Thyroid gland (tissue), 4 donors: Measurements from ENCODE around the gene EPOP. TPM values are rescaled to one million over a fixed set of nuclear protein-coding genes. Genes with fewer than 3 reads are reported as not detected.

ENCODE experiments used
- DNase-seq, 2 donors: peaks; one replicate each; pipeline ENCODE4 v3.0.0-alpha.2; 2019
- H3K27ac ChIP-seq, 3 donors: fragments of 200-600 bp; sonication (generic); 1 replicate in 2 of 3; 2 replicates in 1 of 3; pipeline ENCODE4 v1.5.1; 2016 to 2019; ENCODE audit warnings: mild to moderate bottlenecking in 1 of 3, moderate library complexity in 1 of 3
- H3K27me3 ChIP-seq: fragments of 200-600 bp; sonication (generic); one replicate; pipeline ENCODE4 v1.5.1; 2019
- H3K36me3 ChIP-seq, 2 donors: fragments of 200-600 bp; sonication (generic); one replicate each; pipeline ENCODE4 v1.5.1; 2016 to 2019
- H3K4me1 ChIP-seq, 2 donors: fragments of 200-600 bp; sonication (generic); one replicate each; pipeline ENCODE4 v1.5.1; 2017 to 2019
- H3K4me3 ChIP-seq, 3 donors: fragments of 200-600 bp; sonication (generic); replicated peaks in 1 of 3; 1 replicate in 2 of 3; 2 replicates in 1 of 3; pipeline ENCODE4 v1.5.1; 2016; ENCODE audit warnings: mild to moderate bottlenecking in 1 of 3
- H3K9me3 ChIP-seq: fragments of 200-600 bp; sonication (generic); one replicate; pipeline ENCODE4 v1.5.1; 2017
- CTCF ChIP-seq, 6 experiments: fragments of 200-600 bp in 3 of 6; fragments of 450-650 bp in 3 of 6; sonication (generic) in 3 of 6; IDR thresholded peaks; one replicate each; pipeline ENCODE4 v1.5.1; 2016 to 2019; ENCODE audit warnings: antibody characterized with exemption in 6 of 6, mild to moderate bottlenecking in 2 of 6, inconsistent platforms in 1 of 6, moderate library complexity in 1 of 6
- POLR2A ChIP-seq, 2 donors: fragments of 450-650 bp; IDR thresholded peaks; one replicate each; pipeline ENCODE4 v1.6.1; 2017; ENCODE audit warnings: antibody characterized with exemption in 2 of 2, mild to moderate bottlenecking in 2 of 2, moderate library complexity in 1 of 2
- WGBS, 2 donors: methylation state at CpG; one replicate each; pipeline ENCODE4 v1.1.5; 2017; 5-methylcytosine and 5-hydroxymethylcytosine counted together
- intact Hi-C: fragments of 100-400 bp; cut with DNase I; formaldehyde crosslinking; loops from one replicate; pipeline ENCODE4 v1.15.1; 2023
- total RNA-seq, 4 donors: library from RNA; depleted of rRNA; stranded (reverse); fragments of >200 nt; gene quantifications; one replicate each; pipeline ENCODE4 v1.2.3, GENCODE V29; 2016

EPOP gene
- total RNA-seq, 4 donors from 2014 or later: 0.20 to 1.8 (median 0.41) TPM

DNA sequence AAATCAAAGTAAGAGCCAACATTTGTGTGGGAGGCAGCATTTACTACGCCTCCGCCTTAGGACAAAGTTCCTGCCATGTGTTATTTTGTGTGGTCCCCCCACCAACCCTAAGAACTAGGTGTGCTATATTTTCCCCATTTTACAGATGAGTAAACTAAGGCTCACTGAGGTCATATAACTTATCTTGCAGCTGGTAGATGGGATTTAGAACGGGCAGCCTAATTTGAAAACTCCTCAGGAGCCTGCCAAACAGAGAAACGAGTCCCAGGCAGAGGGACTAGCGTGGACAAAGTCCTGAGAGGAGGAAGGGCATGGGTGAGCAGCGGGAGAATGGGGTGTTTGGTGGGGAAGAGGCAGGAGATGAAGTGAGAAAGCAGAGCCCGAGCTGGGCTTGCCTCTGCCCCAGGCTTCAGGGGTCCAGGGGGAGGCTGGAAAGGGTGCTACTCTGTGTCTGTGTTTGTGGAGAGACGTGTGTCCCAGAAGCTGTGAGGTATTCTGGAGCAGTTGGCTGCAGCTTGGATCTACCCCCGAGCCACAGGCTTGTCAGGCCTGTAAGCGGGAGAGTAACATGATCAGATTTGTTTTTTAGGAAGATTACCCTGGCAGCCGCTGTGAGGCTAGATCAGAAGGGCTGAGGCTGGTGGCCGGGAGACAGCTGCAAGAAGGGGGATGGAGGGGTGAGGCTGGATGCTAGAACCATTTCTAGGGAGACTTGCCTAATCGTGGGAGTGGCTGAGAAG lies 35.3 kb upstream of the EPOP start:
- H3K36me3 ChIP-seq: peaks cover 19 to 41% of the 10 kb centered on the region in 2 donors
- intact Hi-C loops: no loop called here
- H3K4me1 ChIP-seq: peaks cover 8 to 14% of the 10 kb centered on the region in 2 donors
- no peaks in the 10 kb centered on the region for H3K27me3 ChIP-seq
- no peaks in the 10 kb centered on the region for H3K9me3 ChIP-seq
- TF ChIP-seq CTCF (IDR thresholded peaks at IDR 0.05) (no peak), POLR2A (IDR thresholded peaks at IDR 0.05) (no peak)
- 85 to 89% methylated on average over 13 of the region's 13 CpGs for WGBS, 2 donors
- no peak overlapping the region for H3K27ac ChIP-seq
- DNase-seq: no peak
- no peak overlapping the region for H3K4me3 ChIP-seq

DNA sequence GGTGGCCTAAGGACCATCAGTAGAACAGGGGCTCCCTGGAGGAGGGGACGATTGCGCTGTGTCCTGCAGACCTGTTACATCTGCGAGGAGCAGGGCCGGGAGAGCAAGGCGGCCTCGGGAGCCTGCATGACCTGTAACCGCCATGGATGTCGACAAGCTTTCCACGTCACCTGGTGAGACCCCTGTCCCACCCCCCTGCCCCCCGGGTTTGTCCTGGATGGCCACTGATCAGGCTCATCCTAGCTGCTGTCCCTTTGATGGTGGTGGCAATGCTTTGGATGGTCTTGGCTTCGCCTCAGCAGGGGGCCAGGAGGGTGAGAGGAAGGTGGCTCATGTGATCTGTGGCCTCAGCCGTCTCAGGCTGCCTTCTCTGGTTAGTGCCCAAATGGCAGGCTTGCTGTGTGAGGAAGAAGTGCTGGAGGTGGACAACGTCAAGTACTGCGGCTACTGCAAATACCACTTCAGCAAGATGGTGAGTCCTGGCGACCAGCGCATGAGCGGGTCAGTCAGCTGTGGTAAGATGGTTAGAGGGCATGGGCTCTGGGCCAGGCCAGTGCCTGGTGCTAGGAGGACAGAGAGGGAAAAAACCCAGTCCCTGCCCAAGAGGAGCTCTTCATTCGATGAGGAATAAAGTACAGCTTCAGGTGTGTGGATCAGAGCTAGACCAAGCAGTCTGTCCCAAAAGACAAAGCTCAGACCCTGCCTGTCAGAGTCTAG lies 34.5 kb upstream of the EPOP start:
- WGBS, 2 donors: 54 to 72% methylated on average over 10 to 12 of the region's 18 CpGs

DNA sequence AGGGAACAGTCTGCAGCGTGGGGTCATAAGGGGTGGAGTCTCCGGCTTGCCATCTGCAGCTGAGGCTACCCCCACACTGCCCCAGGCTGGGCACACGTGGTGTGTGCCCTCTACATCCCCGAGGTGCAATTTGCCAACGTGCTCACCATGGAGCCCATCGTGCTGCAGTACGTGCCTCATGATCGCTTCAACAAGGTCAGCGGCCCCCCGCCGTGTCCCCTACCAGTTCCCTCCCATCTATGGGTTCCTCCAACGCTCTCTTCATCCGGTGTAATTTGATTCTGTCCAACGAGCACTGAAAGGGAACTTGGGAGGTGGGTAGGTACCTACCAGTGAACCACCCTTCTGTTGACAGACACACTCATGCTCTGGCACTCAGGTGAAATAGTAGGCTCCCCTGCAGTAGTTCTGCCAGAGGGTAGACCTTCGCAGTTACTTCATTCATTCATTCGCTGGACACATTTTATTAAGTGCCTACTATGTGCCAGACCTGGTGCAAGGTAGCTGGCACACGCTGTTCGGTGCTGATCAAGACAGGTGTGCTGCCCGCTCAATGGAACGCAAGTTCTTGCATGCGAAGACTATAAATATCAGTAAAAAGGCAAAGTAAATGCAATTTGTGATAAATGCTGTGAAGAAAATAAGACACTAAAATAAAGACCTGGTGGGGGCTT lies 33.1 kb upstream of the EPOP start:
- Histone ChIP-seq H3K4me3 (no peak overlapping the region), H3K27ac (no peak overlapping the region), H3K27me3 (no peaks in the 10 kb centered on the region), H3K36me3 (peaks cover 15 to 25% of the 10 kb centered on the region in 2 donors), H3K4me1 (peaks cover 15 to 20% of the 10 kb centered on the region in 2 donors), H3K9me3 (no peaks in the 10 kb centered on the region)
- WGBS, 2 donors: 85 to 88% methylated on average over 19 to 21 of the region's 21 CpGs
- intact Hi-C loops: no loop called here
- DNase-seq: no peak
- no peak for TF ChIP-seq POLR2A (IDR thresholded peaks at IDR 0.05)
- no peak for TF ChIP-seq CTCF (IDR thresholded peaks at IDR 0.05)

More for the DNA sequence above, 34.5 kb upstream of the EPOP start:
- H3K27me3 ChIP-seq: no peaks in the 10 kb centered on the region
- H3K4me3 ChIP-seq: no peak overlapping the region
- peaks cover 8 to 14% of the 10 kb centered on the region in 2 donors for H3K4me1 ChIP-seq
- intact Hi-C loops: no loop called here
- peaks cover 19 to 40% of the 10 kb centered on the region in 2 donors for H3K36me3 ChIP-seq
- TF ChIP-seq POLR2A (IDR thresholded peaks at IDR 0.05): no peak
- no peak for TF ChIP-seq CTCF (IDR thresholded peaks at IDR 0.05)
- H3K9me3 ChIP-seq: no peaks in the 10 kb centered on the region
- DNase-seq: peak; percentile 86 to 89
- H3K27ac ChIP-seq: no peak overlapping the region

- H3K36me3 ChIP-seq: peaks cover 5 to 14% of the 10 kb centered on the region in 2 donors
- H3K4me1 ChIP-seq: peaks cover 17 to 22% of the 10 kb centered on the region in 2 donors
- H3K27me3 ChIP-seq: no peaks in the 10 kb centered on the region
- TF ChIP-seq POLR2A (IDR thresholded peaks at IDR 0.05) (no peak), CTCF (IDR thresholded peaks at IDR 0.05) (no peak)
- H3K4me3 ChIP-seq: peak overlapping the region in 1 of 3 donors; percentile 95
- peak; percentile 33 to 43 for DNase-seq
- WGBS, 2 donors: 11 to 14% methylated on average over 19 to 20 of the region's 20 CpGs
- no peaks in the 10 kb centered on the region for H3K9me3 ChIP-seq
- peak overlapping the region; percentile 87 to 92 (median 88) for H3K27ac ChIP-seq
- intact Hi-C loops: no loop called here
Observed at GRCh38 chr17:38706505-38707216, 31.9 kb upstream of the EPOP start.
